Loucy (cell line): ENCODE data around the gene LIPT1.

Experiments used
- H2AFZ ChIP-seq: fragments of 200-600 bp; sonication (generic); 2 replicates; pipeline ENCODE4 v1.6.0; 2016; ENCODE audit warnings: antibody characterized with exemption, mild to moderate bottlenecking, low read length, moderate library complexity
- H3F3A ChIP-seq: fragments of 200-600 bp; 2 replicates; pipeline ENCODE4 v1.6.0; 2016; ENCODE audit warnings: antibody characterized with exemption, low read depth, mild to moderate bottlenecking
- H3K27me3 ChIP-seq: fragments of 200-600 bp; sonication (generic); 2 replicates; pipeline ENCODE4 v1.6.1; 2014; ENCODE audit warnings: low read length, mild to moderate bottlenecking; ENCODE audit not compliant: insufficient read depth, poor library complexity, severe bottlenecking
- H3K36me3 ChIP-seq: fragments of 200-600 bp; sonication (generic); 2 replicates; pipeline ENCODE4 v1.6.1; 2016; ENCODE audit warnings: low read length; ENCODE audit not compliant: insufficient read depth
- H3K4me1 ChIP-seq: fragments of 200-600 bp; sonication (generic); 2 replicates; pipeline ENCODE4 v1.5.1; 2014; ENCODE audit warnings: low read length, mild to moderate bottlenecking; ENCODE audit not compliant: insufficient read depth, poor library complexity, severe bottlenecking
- H3K4me2 ChIP-seq: fragments of 200-600 bp; sonication (generic); 2 replicates; pipeline ENCODE4 v1.6.0; 2014; ENCODE audit warnings: antibody characterized with exemption, low read length, low read depth, mild to moderate bottlenecking; ENCODE audit not compliant: poor library complexity, severe bottlenecking
- H3K4me3 ChIP-seq: fragments of 200-600 bp; sonication (generic); 2 replicates; pipeline ENCODE4 v1.5.1; 2014; ENCODE audit warnings: low read length, mild to moderate bottlenecking, mixed read lengths; ENCODE audit not compliant: poor library complexity, severe bottlenecking
- H3K79me2 ChIP-seq: fragments of 200-600 bp; sonication (generic); 2 replicates; pipeline ENCODE4 v1.6.1; 2014; ENCODE audit warnings: low read length; ENCODE audit not compliant: insufficient read depth
- H3K9ac ChIP-seq: fragments of 200-600 bp; sonication (generic); 2 replicates; pipeline ENCODE4 v1.6.0; 2014; ENCODE audit warnings: mild to moderate bottlenecking, low read depth, low read length, moderate library complexity; ENCODE audit not compliant: poor library complexity, severe bottlenecking
- H3K9me2 ChIP-seq: fragments of 200-600 bp; sonication (generic); replicated peaks from 2 replicates; pipeline ENCODE4 v1.6.1; 2016; ENCODE audit warnings: low read depth, low read length, mixed read lengths
- H3K9me3 ChIP-seq: fragments of 200-600 bp; sonication (generic); 2 replicates; pipeline ENCODE4 v1.6.1; 2014; ENCODE audit warnings: mild to moderate bottlenecking, antibody characterized with exemption, low read length, low read depth; ENCODE audit not compliant: insufficient read depth
- H4K20me1 ChIP-seq: fragments of 200-600 bp; sonication (generic); 2 replicates; pipeline ENCODE4 v1.6.0; 2014; ENCODE audit warnings: antibody characterized with exemption, low read length, mild to moderate bottlenecking; ENCODE audit not compliant: insufficient read depth, poor library complexity, severe bottlenecking
- CTCF ChIP-seq: fragments of 200-600 bp; sonication (generic); conservative IDR thresholded peaks from 2 replicates; pipeline ENCODE4 v1.5.1; 2014; ENCODE audit warnings: mild to moderate bottlenecking, antibody characterized with exemption, low read length
- EZH2phosphoT487 ChIP-seq: fragments of 200-600 bp; IDR thresholded peaks from 2 replicates; pipeline ENCODE4 v1.6.1; 2018; ENCODE audit warnings: antibody characterized with exemption, mild to moderate bottlenecking, moderate library complexity, borderline replicate concordance

Gene LIPT1

GRCh38 chr2:99159594-99159993, 4.8 kb downstream of the LIPT1 start:
- TF ChIP-seq EZH2phosphoT487: no peak
- no peak for TF ChIP-seq CTCF
- no peak overlapping the region for H3K4me3 ChIP-seq
- no peak overlapping the region for H2AFZ ChIP-seq

GRCh38 chr2:99166218-99166617, 11.5 kb downstream of the LIPT1 start:
- Histone ChIP-seq H3K4me3 (no peak overlapping the region), H3F3A (no peaks in the 10 kb centered on the region), H3K36me3 (peaks cover 9% of the 10 kb centered on the region; the same call in 1 of the 2 replicates), H2AFZ (no peak overlapping the region), H3K4me1 (peaks cover 5% of the 10 kb centered on the region), H3K9me2 (no peaks in the 10 kb centered on the region), H3K27me3 (no peaks in the 10 kb centered on the region), H3K9ac (no peak overlapping the region), H3K9me3 (no peaks in the 10 kb centered on the region), H4K20me1 (no peaks in the 10 kb centered on the region), H3K79me2 (no peaks in the 10 kb centered on the region), H3K4me2 (no peak overlapping the region)
- TF ChIP-seq EZH2phosphoT487: no peak
- no peak for TF ChIP-seq CTCF

More at GRCh38 chr2:99159594-99159993, 4.8 kb downstream of the LIPT1 start:
- Histone ChIP-seq H3K79me2 (peaks cover 21% of the 10 kb centered on the region), H3K9me3 (no peaks in the 10 kb centered on the region), H4K20me1 (no peaks in the 10 kb centered on the region), H3K9me2 (no peaks in the 10 kb centered on the region), H3F3A (no peaks in the 10 kb centered on the region), H3K4me1 (peaks cover 30% of the 10 kb centered on the region), H3K9ac (no peak overlapping the region), H3K4me2 (no peak overlapping the region), H3K27me3 (no peaks in the 10 kb centered on the region), H3K36me3 (no peaks in the 10 kb centered on the region)

GRCh38 chr2:99169534-99169933, 14.8 kb downstream of the LIPT1 start:
- Histone ChIP-seq H3K79me2 (no peaks in the 10 kb centered on the region), H3K36me3 (peaks cover 9% of the 10 kb centered on the region; the same call in 1 of the 2 replicates), H4K20me1 (no peaks in the 10 kb centered on the region), H3K4me3 (no peak overlapping the region), H3K4me2 (no peak overlapping the region), H3K4me1 (peaks cover 5% of the 10 kb centered on the region), H2AFZ (no peak overlapping the region), H3K9me2 (no peaks in the 10 kb centered on the region), H3K27me3 (no peaks in the 10 kb centered on the region), H3F3A (no peaks in the 10 kb centered on the region), H3K9ac (no peak overlapping the region), H3K9me3 (no peaks in the 10 kb centered on the region)
- no peak for TF ChIP-seq CTCF
- TF ChIP-seq EZH2phosphoT487: no peak
